ENCODE results near the gene ARNT2. TPM values are rescaled to one million over a fixed set of nuclear protein-coding genes. Genes with fewer than 3 reads are reported as not detected.
A peak's percentile ranks its signal among the peaks of the same experiment; 100 is the strongest.

The ARNT2 gene
- total RNA-seq, 2 donors from 2014 or later, result not detected

GRCh38 chr15:80401456-80401855, 2.7 kb upstream of the ARNT2 start:
- DNase-seq (ENCODE audit: low spot score in 2 of 2), result no peak
- Mint-ChIP-seq H3K27ac (no peak overlapping the region), H3K9me3 (no peaks in the 10 kb centered on the region), H3K36me3 (peaks cover 0 to 5% of the 10 kb centered on the region in 2 donors)
- no peak for ATAC-seq

DNA sequence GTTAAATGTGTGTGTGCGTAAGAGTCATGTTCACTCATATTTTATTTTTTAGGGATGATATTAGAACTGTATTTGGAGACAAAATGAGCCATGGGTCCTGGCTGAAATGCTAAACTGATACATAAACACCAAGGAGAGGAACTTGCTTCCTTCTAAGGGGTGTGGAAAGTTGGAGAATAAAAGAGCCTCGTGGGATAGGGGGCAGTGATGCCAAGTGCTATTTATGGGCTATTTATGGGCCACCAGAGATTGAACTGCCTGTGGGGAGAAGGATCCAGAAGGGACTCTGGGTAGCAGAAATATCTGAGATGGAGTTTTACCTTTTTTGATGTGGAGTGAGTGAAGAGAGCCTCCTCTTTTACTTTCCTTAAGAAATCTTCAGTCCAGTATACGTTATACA, 1.8 kb upstream of the ARNT2 start:
- ATAC-seq, result no peak

DNA sequence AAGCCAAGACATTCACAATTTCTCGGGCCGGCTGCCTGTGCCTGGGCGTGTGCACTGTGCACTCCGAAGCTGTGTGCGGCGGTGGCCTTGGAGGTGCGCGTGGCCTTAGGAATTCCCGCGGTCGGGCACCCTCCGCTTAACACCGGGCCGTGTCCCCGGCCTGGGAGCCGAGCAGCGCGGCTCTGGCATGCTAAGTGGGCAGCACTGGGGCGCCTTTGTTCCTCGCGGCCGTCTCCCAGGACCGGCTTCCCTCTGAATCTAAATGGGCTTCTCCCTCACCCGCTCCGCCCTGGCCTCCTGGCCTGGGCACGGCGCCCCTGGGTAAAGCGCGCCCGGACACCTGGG, 498 bp upstream of the ARNT2 start:
- ATAC-seq (peak in 1 of 2 donors; percentile 18), DNase-seq (ENCODE audit: low spot score in 2 of 2) (no peak)
- H3K27ac Mint-ChIP-seq, result no peak overlapping the region
- peaks cover 0 to 5% of the 10 kb centered on the region in 2 donors for H3K36me3 Mint-ChIP-seq
- no peaks in the 10 kb centered on the region for H3K9me3 Mint-ChIP-seq

More for the DNA sequence above, 1.8 kb upstream of the ARNT2 start:
- Mint-ChIP-seq H3K9me3 (no peaks in the 10 kb centered on the region), H3K27ac (no peak overlapping the region), H3K36me3 (peaks cover 0 to 5% of the 10 kb centered on the region in 2 donors)
- no peak for DNase-seq (ENCODE audit: low spot score in 2 of 2)

GRCh38 chr15:80404761-80405553, 775 bp downstream of the ARNT2 start:
- peak in 1 of 2 donors; percentile 10 for DNase-seq (ENCODE audit: low spot score in 2 of 2)
- H3K9me3 Mint-ChIP-seq, result no peaks in the 10 kb centered on the region
- no peak overlapping the region for H3K27ac Mint-ChIP-seq
- peaks cover 0 to 5% of the 10 kb centered on the region in 2 donors for H3K36me3 Mint-ChIP-seq
- peak in 1 of 2 donors; percentile 46 for ATAC-seq

- no peak for ATAC-seq
Observed at GRCh38 chr15:80405554-80405850, 1.3 kb downstream of the ARNT2 start.

DNA sequence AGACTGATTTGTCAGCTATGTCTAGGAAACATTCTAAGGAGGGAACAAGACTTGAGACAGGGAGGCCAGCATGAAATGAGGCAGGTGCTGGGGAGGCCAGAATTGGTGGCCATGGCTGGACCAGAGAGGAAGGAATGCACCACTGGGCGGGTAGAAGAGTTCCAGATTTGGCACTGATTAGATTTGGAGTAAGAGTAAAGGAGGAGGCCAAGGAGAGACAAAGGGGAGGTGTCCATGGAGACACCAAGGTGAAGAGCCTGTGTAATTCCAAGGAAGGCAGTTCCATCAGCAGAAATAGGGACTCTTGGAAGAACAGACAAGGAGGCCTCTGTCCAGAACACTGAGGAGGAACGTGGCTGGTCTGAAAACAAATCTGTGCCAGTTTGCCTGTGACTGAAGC, 1.8 kb downstream of the ARNT2 start:
- Mint-ChIP-seq H3K27ac (no peak overlapping the region), H3K9me3 (no peaks in the 10 kb centered on the region), H3K36me3 (peaks cover 0 to 5% of the 10 kb centered on the region in 2 donors)
- no peak for ATAC-seq
- DNase-seq (ENCODE audit: low spot score in 2 of 2), result no peak

More at GRCh38 chr15:80405554-80405850, 1.3 kb downstream of the ARNT2 start:
- Mint-ChIP-seq H3K27ac (no peak overlapping the region), H3K36me3 (peaks cover 0 to 5% of the 10 kb centered on the region in 2 donors), H3K9me3 (no peaks in the 10 kb centered on the region)
- no peak for DNase-seq (ENCODE audit: low spot score in 2 of 2)

DNA sequence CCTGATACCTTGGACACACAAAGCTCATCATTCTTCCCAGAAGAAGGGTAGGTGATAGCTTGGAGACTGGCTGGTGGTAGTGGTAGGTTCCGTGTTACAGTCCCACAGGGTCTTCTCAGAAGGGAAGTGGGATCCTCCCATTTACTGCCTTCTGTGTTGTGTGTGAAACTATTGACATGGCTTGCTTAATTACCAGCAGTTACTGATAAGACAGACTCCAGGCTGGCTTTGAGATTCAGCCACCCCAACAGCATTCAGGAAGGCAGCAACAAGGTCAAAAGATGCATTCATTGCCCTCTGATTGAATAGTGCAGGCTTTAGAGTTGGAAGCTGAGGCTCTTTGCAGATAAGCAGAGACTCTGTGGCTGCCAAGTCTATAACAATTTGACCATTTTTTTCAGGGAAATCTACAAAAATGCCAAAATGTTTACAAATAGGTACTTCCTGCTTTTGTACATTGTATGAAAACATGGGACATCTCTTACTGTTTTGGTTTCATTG, 7.7 kb downstream of the ARNT2 start:
- no peaks in the 10 kb centered on the region for H3K36me3 Mint-ChIP-seq
- H3K9me3 Mint-ChIP-seq, result no peaks in the 10 kb centered on the region
- no peak overlapping the region for H3K27ac Mint-ChIP-seq
- no peak for DNase-seq (ENCODE audit: low spot score in 2 of 2)
- ATAC-seq, result no peak

DNA sequence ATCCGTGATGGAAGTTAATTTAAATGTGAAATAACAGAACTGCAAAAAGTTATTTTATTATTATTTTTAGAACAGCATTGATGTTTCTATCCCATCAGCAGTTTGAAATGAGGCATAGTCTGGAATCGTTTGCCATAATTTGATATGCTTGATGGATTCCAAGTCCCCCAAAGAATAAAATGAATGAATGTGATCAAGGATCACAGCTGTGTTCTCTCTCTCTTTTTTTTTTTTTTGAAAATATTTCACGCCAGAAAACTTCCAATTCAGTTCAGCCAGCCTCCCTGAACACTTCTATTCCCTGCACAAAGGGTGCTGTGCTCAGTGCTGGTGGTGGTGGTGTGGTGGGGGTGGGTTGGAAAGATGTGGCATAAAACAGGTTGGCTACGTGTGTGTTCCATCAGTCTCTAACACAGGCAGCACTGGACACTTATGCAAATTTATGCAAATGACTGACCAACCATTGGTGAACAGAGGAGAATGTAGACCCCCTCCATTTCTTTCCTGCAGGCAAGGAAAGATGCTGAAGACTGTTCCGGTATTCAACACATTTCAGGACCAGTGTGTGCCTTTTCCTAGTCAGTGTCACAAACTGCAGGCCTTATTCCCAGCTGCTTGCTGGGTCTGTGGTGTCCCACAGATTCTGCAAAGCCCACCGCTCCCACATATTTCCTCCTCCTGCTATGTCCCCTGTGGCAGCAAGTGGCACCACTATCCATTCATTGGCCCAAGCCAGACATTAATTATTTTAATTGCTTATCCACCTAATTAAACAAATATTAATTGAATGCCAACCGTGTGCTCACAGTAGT, 10.6 kb downstream of the ARNT2 start:
- DNase-seq (ENCODE audit: low spot score in 2 of 2) (no peak), ATAC-seq (no peak)
- Mint-ChIP-seq H3K27ac (no peak overlapping the region), H3K36me3 (no peaks in the 10 kb centered on the region), H3K9me3 (no peaks in the 10 kb centered on the region)

DNA sequence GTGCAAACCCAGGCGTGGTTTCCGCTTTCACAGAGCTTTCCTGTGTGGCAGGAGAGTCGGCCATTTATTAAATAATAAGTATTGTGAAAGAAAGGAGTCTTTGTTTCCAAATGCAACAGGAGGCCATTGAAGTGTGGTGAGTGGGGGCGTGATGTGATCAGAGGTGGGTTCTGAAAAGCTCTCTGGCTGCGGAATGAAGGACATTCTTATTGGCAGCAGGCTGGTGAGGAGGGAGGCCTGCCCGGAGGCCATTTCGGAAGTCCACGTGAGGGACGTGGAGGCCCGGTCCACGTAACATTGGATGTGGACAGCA, 11.1 kb downstream of the ARNT2 start:
- H3K36me3 Mint-ChIP-seq, result no peaks in the 10 kb centered on the region
- ATAC-seq, result no peak
- no peaks in the 10 kb centered on the region for H3K9me3 Mint-ChIP-seq
- H3K27ac Mint-ChIP-seq, result no peak overlapping the region
- DNase-seq (ENCODE audit: low spot score in 2 of 2), result no peak

DNA sequence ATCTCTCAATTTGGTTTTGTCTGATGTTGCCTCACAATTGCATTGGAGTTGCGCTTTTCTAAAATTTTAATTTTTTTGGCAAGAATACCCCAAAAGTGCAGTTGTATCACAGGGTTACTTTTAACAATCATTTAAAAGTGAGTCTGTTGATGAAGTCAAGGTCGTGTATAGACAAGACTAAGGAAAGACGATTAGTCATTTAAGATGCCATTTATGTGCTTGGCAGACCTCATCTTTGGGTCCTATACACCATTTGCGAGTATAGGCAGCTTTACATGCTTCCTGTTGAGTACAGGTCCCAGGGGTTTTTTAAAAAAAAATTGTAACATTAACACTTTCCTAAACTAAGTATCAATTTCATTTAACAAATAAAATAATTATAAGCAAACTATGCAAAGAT, 12.5 kb downstream of the ARNT2 start:
- H3K27ac Mint-ChIP-seq, result no peak overlapping the region
- ATAC-seq, result no peak
- no peaks in the 10 kb centered on the region for H3K36me3 Mint-ChIP-seq
- no peaks in the 10 kb centered on the region for H3K9me3 Mint-ChIP-seq
- DNase-seq (ENCODE audit: low spot score in 2 of 2), result no peak

GRCh38 chr15:80418892-80419537, 14.8 kb downstream of the ARNT2 start:
- Mint-ChIP-seq H3K9me3 (no peaks in the 10 kb centered on the region), H3K27ac (no peak overlapping the region), H3K36me3 (no peaks in the 10 kb centered on the region)
- ATAC-seq (no peak), DNase-seq (ENCODE audit: low spot score in 2 of 2) (no peak)

GRCh38 chr15:80419546-80419945, 15.4 kb downstream of the ARNT2 start:
- DNase-seq (ENCODE audit: low spot score in 2 of 2) (no peak), ATAC-seq (no peak)
- Mint-ChIP-seq H3K36me3 (no peaks in the 10 kb centered on the region), H3K27ac (no peak overlapping the region), H3K9me3 (no peaks in the 10 kb centered on the region)

- DNase-seq (ENCODE audit: low spot score in 2 of 2) (no peak), ATAC-seq (no peak)
- H3K9me3 Mint-ChIP-seq, result no peaks in the 10 kb centered on the region
- no peaks in the 10 kb centered on the region for H3K36me3 Mint-ChIP-seq
- H3K27ac Mint-ChIP-seq, result no peak overlapping the region
Observed at GRCh38 chr15:80420658-80421057, 16.5 kb downstream of the ARNT2 start.

- Mint-ChIP-seq H3K27ac (no peak overlapping the region), H3K36me3 (no peaks in the 10 kb centered on the region), H3K9me3 (no peaks in the 10 kb centered on the region)
- ATAC-seq (no peak), DNase-seq (ENCODE audit: low spot score in 2 of 2) (no peak)
Observed at GRCh38 chr15:80423215-80423614, 19.0 kb downstream of the ARNT2 start.

- Mint-ChIP-seq H3K9me3 (no peaks in the 10 kb centered on the region), H3K36me3 (no peaks in the 10 kb centered on the region), H3K27ac (no peak overlapping the region)
- DNase-seq (ENCODE audit: low spot score in 2 of 2) (no peak), ATAC-seq (no peak)
Observed at GRCh38 chr15:80424381-80424780, 20.2 kb downstream of the ARNT2 start.

DNA sequence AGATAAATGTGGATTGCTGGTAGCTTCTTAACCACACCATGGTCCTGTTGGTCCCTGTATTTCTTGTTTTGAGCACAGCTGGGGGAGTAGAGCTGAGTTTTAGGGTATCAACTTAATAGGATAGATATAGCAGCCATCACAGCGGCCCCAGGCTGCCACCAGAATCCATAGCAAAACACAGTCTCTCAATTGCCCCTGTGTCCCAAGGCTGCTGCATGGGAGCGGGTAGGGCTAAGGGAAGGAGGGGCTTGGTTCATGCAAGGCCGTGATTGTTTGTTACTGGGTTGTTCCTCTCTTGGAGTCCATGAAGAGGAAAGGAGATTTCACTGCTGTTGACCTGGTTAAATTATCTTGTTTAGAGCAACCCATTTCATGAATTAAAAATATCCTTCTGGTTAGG, 22.1 kb downstream of the ARNT2 start:
- no peak for DNase-seq (ENCODE audit: low spot score in 2 of 2)
- Mint-ChIP-seq H3K36me3 (no peaks in the 10 kb centered on the region), H3K27ac (no peak overlapping the region), H3K9me3 (no peaks in the 10 kb centered on the region)
- no peak for ATAC-seq

DNA sequence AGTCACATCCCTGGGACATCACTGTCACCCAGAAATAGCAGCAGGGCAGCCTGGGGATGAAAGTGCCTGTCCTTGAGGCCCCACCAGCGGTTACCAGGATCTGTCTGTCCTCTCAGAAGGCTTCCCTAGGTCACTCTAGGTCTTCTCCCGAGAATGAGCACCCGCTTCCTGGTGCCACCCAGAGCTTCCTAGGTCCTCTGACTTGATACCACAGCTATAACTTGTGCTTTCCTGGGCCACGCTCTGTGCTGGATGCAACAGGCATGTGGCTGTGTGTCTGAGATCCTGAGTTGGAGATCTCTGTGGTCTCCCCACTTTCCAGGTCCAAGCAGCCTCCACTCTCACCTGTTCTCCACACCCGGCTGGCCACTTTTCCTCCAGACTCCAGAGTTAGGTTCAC, 25.8 kb downstream of the ARNT2 start:
- Mint-ChIP-seq H3K36me3 (no peaks in the 10 kb centered on the region), H3K9me3 (no peaks in the 10 kb centered on the region), H3K27ac (no peak overlapping the region)
- DNase-seq (ENCODE audit: low spot score in 2 of 2) (peak in 1 of 2 donors; percentile 28), ATAC-seq (no peak)
